Breast epithelium (tissue), 3 donors: ENCODE results near the gene NCS1.

Experiments
- CTCF ChIP-seq, 3 donors: fragments of 450-650 bp; IDR thresholded peaks; one replicate each; pipeline ENCODE4 v1.5.1; 2016 to 2017; ENCODE audit warnings: antibody characterized with exemption in 3 of 3, mild to moderate bottlenecking in 3 of 3, moderate library complexity in 3 of 3
- POLR2A ChIP-seq: fragments of 450-650 bp; IDR thresholded peaks from one replicate; pipeline ENCODE4 v1.6.1; 2016; ENCODE audit warnings: antibody characterized with exemption, mild to moderate bottlenecking, moderate library complexity
- POLR2AphosphoS5 ChIP-seq, 3 donors: sonication (generic); formaldehyde crosslinking; IDR thresholded peaks; one replicate each; pipeline ENCODE4 v1.6.1; 2017; ENCODE audit warnings: antibody characterized with exemption in 3 of 3

DNA sequence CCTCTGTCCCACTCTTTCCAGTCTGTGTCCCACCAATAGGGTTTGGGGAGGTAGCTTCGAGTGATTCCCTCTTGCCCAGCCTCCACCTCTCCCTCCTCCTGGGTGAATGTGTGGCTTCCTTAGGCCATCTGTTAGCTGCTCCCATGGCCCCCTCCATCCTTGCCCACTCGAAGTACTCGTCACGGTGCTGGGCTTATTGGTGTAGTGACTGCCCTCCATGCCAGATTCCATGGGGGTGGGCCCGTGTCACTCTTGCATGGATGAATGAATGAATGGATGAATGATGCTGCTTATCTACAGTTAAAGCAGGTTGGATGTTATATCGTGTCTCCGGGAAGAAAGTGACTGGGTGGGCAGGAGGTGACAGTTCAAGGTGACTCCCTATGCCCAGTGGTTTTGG, 112.5 kb downstream of the NCS1 start:
- no peak for TF ChIP-seq POLR2A
- TF ChIP-seq CTCF (IDR thresholded peaks at IDR 0.05): no peak
- TF ChIP-seq POLR2AphosphoS5 (IDR thresholded peaks at IDR 0.05): no peak
